MM.1S (cell line): ENCODE measurements around the gene CARD9.

Source experiments
- DNase-seq: peaks from one replicate; pipeline ENCODE4 v3.0.0-alpha.2; 2015
- H2AFZ ChIP-seq: fragments of 300-600 bp; sonication (generic); 2 replicates; pipeline ENCODE4 v1.6.0; 2016; ENCODE audit warnings: antibody characterized with exemption, low read length
- H3F3A ChIP-seq: fragments of 300-600 bp; sonication (generic); 2 replicates; pipeline ENCODE4 v1.6.1; 2016; ENCODE audit warnings: mild to moderate bottlenecking, antibody characterized with exemption, low read length, moderate library complexity, mixed read lengths; ENCODE audit not compliant: insufficient read depth
- H3K27ac ChIP-seq: fragments of 300-600 bp; sonication (generic); 2 replicates; pipeline ENCODE4 v1.5.1; 2016; ENCODE audit warnings: mild to moderate bottlenecking, low read length
- H3K27me3 ChIP-seq: fragments of 300-600 bp; sonication (generic); replicated peaks from 2 replicates; pipeline ENCODE4 v1.6.0; 2016; ENCODE audit warnings: low read length; ENCODE audit not compliant: insufficient read depth
- H3K36me3 ChIP-seq: fragments of 300-600 bp; sonication (generic); replicated peaks from 2 replicates; pipeline ENCODE4 v1.6.1; 2016; ENCODE audit warnings: mild to moderate bottlenecking, low read length, mixed read lengths; ENCODE audit not compliant: insufficient read depth
- H3K4me1 ChIP-seq: fragments of 300-600 bp; sonication (generic); 2 replicates; pipeline ENCODE4 v1.6.1; 2016; ENCODE audit warnings: low read length, mixed read lengths
- H3K4me2 ChIP-seq: fragments of 300-600 bp; sonication (generic); 2 replicates; pipeline ENCODE4 v1.6.0; 2016; ENCODE audit warnings: low read depth, low read length
- H3K4me3 ChIP-seq: fragments of 300-600 bp; sonication (generic); 2 replicates; pipeline ENCODE4 v1.5.1; 2016; ENCODE audit warnings: low read length, mixed read lengths
- H3K79me2 ChIP-seq: fragments of 300-600 bp; sonication (generic); 2 replicates; pipeline ENCODE4 v1.6.1; 2016; ENCODE audit warnings: mixed run types, low read length, mixed read lengths
- H3K9ac ChIP-seq: fragments of 300-600 bp; sonication (generic); 2 replicates; pipeline ENCODE4 v1.6.1; 2016; ENCODE audit warnings: low read length, mixed read lengths
- H3K9me2 ChIP-seq: fragments of 300-600 bp; sonication (generic); replicated peaks from 2 replicates; pipeline ENCODE4 v1.6.1; 2016; ENCODE audit warnings: mild to moderate bottlenecking, low read length, mixed read lengths; ENCODE audit not compliant: insufficient read depth
- H3K9me3 ChIP-seq: fragments of 300-600 bp; sonication (generic); replicated peaks from 2 replicates; pipeline ENCODE4 v1.6.1; 2016; ENCODE audit warnings: mild to moderate bottlenecking, low read length, mixed read lengths; ENCODE audit not compliant: insufficient read depth
- H4K20me1 ChIP-seq: fragments of 300-600 bp; sonication (generic); 2 replicates; pipeline ENCODE4 v1.6.1; 2016; ENCODE audit warnings: mild to moderate bottlenecking, low read length, moderate library complexity, mixed read lengths; ENCODE audit not compliant: insufficient read depth
- EZH2 ChIP-seq: fragments of 300-600 bp; sonication (generic); optimal IDR thresholded peaks from 2 replicates; pipeline ENCODE3; 2017; ENCODE audit warnings: low read depth, mild to moderate bottlenecking, antibody characterized with exemption, low read length, mixed read lengths
- EZH2phosphoT487 ChIP-seq: fragments of 300-600 bp; sonication (generic); IDR thresholded peaks from 2 replicates; pipeline ENCODE4 v1.6.1; 2018; ENCODE audit warnings: antibody characterized with exemption, low read length
- TF ChIP-seq, protein P1 (sequence below): fragments of 300-600 bp; sonication (generic); IDR thresholded peaks from 2 replicates; pipeline ENCODE4 v1.5.1; 2016; ENCODE audit warnings: antibody characterized with exemption, low read length, mixed read lengths

The CARD9 gene

DNA sequence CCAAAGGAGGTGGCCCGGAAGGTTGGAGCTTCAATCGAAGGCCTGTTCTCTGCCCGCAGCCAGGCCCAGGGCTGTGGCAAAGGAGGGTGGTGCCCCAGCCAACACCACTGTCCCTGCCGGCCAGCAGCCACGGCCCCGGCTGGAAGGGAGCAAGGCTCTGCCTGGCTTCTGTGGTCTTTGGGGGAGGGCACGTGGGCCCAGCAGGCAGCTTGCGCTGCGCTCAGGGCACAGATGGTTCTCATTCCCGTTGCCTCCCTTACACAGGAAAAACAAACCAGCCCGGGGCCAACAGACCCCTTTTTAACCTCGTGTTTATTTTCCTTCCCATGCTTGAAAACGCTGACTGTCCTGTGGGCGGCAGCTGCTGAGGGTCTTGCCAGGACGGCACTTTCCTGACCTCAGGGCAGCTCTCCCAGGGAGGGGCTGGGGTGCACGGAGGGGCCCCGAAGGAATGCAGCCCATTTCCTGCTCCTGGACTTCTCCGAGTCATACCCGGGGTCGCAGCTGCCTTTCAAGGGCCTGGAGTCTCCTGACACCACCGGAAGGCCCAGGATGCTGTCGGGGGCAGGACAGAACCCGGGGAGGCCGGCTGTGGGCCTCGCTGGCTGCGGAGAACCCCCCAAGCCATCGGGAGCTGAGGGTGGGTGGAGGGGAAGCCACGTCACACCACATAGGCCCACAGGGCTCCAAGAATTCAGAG, 47.3 kb downstream of the CARD9 start:
- Histone ChIP-seq H4K20me1 (no peaks in the 10 kb centered on the region), H3K79me2 (no peaks in the 10 kb centered on the region), H3K36me3 (no peaks in the 10 kb centered on the region), H3K27ac (no peak overlapping the region), H2AFZ (no peak overlapping the region), H3K9ac (no peak overlapping the region), H3K9me2 (no peaks in the 10 kb centered on the region), H3K4me3 (no peak overlapping the region), H3K27me3 (peaks cover 92% of the 10 kb centered on the region), H3K4me2 (no peak overlapping the region), H3K9me3 (no peaks in the 10 kb centered on the region), H3K4me1 (no peaks in the 10 kb centered on the region), H3F3A (no peaks in the 10 kb centered on the region)
- no peak for DNase-seq
- TF ChIP-seq EZH2phosphoT487 (no peak), EZH2 (no peak)
- TF ChIP-seq, protein P1, sequence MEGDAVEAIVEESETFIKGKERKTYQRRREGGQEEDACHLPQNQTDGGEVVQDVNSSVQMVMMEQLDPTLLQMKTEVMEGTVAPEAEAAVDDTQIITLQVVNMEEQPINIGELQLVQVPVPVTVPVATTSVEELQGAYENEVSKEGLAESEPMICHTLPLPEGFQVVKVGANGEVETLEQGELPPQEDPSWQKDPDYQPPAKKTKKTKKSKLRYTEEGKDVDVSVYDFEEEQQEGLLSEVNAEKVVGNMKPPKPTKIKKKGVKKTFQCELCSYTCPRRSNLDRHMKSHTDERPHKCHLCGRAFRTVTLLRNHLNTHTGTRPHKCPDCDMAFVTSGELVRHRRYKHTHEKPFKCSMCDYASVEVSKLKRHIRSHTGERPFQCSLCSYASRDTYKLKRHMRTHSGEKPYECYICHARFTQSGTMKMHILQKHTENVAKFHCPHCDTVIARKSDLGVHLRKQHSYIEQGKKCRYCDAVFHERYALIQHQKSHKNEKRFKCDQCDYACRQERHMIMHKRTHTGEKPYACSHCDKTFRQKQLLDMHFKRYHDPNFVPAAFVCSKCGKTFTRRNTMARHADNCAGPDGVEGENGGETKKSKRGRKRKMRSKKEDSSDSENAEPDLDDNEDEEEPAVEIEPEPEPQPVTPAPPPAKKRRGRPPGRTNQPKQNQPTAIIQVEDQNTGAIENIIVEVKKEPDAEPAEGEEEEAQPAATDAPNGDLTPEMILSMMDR = no peak

DNA sequence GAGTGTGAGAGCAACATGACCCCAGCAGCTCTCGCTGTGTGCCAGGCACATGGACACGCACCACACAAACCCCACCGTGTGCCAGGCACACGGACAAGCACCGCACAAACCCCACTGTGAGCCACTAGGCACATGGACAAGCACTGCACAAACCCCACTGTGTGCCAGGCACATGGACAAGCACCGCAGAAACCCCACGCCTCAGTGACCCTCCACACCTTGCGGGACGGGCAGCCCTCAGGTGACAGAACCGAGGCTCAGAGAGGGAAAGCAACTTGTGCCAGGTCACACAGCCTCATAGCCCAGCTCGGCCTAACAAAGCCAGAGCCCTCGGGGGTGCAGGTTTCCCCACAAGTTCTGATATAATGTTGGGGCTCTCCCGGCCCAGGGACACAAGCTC, 48.1 kb downstream of the CARD9 start:
- Histone ChIP-seq H3K9me2 (no peaks in the 10 kb centered on the region), H3F3A (no peaks in the 10 kb centered on the region), H2AFZ (no peak overlapping the region), H3K4me3 (no peak overlapping the region), H3K27me3 (peaks cover 92% of the 10 kb centered on the region), H3K4me2 (no peak overlapping the region), H3K27ac (no peak overlapping the region), H3K9me3 (no peaks in the 10 kb centered on the region), H3K9ac (no peak overlapping the region), H4K20me1 (no peaks in the 10 kb centered on the region), H3K79me2 (no peaks in the 10 kb centered on the region), H3K36me3 (no peaks in the 10 kb centered on the region), H3K4me1 (no peaks in the 10 kb centered on the region)
- TF ChIP-seq EZH2 (no peak), EZH2phosphoT487 (no peak)
- TF ChIP-seq, protein P1 = no peak
- DNase-seq = no peak

DNA sequence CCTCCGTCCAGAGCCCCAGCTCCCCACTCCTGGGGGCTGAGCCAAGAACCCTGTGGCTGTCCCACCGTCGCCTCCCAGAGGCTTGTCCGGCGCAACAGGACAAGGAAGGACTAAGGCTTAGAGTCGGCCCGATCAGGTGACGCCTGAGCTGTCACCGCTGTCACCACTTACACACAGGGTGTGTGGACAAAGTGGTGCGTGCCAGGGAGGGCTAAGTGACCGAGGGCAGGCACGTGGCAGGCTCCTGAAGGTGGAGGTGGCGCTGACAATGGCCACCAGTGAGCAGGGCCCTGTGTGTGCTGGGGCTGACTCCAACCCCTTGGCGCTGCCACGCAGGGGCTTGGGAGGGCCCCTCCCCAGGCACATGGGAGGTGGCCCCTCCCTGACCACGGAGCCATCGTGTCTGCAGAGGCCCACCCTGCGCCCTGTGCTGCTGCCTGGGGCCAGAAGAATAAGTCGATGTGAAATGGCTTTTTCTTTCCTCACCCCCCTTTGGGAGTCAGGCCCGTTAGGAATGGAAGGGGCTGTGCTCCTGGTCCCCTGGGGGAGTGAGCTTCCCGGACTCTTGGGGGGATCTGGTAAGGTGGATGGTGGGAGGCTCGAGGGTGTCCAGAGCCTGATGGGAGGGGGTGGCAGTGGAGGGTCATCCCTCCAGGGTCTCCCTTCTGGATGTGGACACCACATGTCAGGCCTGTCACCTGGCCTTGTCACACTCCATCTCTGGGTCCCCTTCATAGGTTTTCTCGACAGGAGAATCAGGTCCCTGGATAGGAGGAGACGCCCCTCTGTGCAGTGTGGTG, 48.8 kb downstream of the CARD9 start:
- Histone ChIP-seq H3K4me3 (no peak overlapping the region), H3K79me2 (no peaks in the 10 kb centered on the region), H3K4me1 (no peaks in the 10 kb centered on the region), H2AFZ (no peak overlapping the region), H3K27ac (no peak overlapping the region), H3K9ac (no peak overlapping the region), H3K9me2 (no peaks in the 10 kb centered on the region), H4K20me1 (no peaks in the 10 kb centered on the region), H3F3A (no peaks in the 10 kb centered on the region), H3K9me3 (no peaks in the 10 kb centered on the region), H3K36me3 (no peaks in the 10 kb centered on the region), H3K4me2 (no peak overlapping the region), H3K27me3 (peaks cover 92% of the 10 kb centered on the region)
- TF ChIP-seq EZH2 = no peak
- no peak for DNase-seq
